GM19467 (cell line): ENCODE measurements around the gene BNIP2.
"Not testable (repeated sequence)": the region's sequence is repeated elsewhere in the genome, so short reads cannot be mapped to it uniquely, and the experiment has no call there.

Source experiments
- ATAC-seq: cut with Tn5 transposase; IDR thresholded peaks from one replicate; pipeline ENCODE4 v1.9.1; 2021; ENCODE audit warnings: mild to moderate bottlenecking, moderate library complexity; ENCODE audit not compliant: unreplicated experiment

BNIP2 gene

DNA sequence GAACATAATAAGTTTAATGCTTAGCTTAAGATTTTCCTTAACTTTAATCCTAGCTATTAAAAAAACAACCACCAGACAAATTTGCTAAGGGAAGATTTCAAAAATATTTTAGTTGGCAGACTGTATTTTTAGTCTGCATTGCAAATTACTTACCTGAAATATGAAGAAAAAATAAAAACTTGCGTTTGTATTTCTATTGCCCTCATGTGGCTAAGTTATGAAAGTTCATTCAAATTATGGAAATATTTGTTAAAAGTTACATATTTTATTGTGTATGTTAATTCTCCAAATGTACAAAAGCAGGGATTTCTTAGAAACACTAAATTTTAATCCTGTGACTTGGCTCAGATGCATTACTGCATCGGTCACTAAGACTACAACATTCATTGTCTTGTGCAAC lies 46.8 kb downstream of the BNIP2 start:
- no peak for ATAC-seq

- not testable (repeated sequence) for ATAC-seq
Measured at GRCh38 chr15:59637507-59637906, 51.6 kb downstream of the BNIP2 start.

GRCh38 chr15:59636184-59636583 lies 52.9 kb downstream of the BNIP2 start:
- ATAC-seq = no peak

DNA sequence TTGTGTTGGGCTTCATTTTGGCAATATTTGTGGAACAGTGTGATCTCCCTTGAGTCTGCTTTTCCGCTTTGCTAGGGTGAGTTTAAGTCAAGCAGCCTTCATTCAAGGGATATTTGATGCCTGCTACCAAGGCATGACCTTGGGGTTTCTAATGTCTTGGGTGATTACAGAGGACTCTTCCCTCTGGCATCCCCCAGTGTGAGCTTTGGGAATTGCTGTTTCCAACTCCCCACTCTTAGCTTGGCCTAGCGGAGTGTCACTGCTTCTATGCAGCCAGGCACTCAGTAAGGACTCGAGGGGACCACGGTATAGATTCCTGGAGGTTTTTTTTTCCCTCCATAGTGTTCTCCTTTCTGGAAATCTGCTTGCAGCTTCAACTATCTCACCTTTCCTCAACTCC lies 56.4 kb downstream of the BNIP2 start:
- ATAC-seq = no peak

DNA sequence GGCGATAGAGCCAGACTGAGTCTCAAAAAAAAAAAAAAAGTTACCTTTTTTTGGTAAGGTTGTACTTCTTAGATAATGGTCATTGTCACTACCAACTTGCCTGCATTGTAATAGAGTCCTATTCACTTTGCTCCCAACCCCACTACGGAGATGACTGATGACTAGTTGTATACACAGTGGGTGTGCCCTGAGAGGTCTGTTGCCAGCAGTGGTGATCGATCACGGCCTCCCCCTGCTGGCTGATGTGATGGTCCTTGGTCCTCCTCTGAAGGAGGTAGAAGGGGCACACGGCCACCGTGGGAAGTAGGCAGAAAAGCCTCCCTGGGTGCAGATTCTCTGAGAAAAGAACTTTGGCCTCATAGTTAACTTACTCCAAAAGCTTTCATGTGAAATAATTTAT lies 66.8 kb downstream of the BNIP2 start:
- ATAC-seq = no peak

DNA sequence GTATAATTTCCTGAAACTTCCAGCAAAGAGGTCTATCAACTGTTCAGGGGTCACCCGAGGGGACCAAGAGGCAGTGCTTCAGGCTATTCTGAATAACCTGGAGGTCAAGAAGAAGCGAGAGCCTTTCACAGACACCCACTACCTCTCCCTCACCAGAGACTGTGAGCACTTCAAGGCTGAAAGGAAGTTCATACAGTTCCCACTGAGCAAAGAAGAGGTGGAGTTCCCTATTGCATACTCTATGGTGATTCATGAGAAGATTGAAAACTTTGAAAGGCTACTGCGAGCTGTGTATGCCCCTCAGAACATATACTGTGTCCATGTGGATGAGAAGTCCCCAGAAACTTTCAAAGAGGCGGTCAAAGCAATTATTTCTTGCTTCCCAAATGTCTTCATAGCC lies 70.7 kb downstream of the BNIP2 start:
- no peak for ATAC-seq

DNA sequence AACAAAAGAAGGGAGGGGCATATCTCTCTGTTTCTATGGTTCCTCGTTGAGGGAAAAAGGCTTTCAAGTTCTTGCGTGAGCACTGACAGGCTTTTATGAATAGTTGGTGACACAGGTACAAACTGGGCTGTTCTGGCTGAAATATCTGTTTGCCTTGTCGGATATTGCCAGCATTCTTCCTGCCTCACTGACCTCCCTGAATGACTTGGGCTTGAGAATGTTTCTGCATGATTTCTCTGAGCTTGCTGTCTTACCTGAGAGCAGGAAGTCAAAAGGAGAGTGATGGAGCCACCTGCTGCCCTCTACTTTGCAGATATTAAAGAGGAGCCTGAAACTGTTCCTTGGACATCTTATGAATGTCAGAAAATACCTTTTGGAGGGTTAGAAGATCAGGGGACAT lies 72.7 kb downstream of the BNIP2 start:
- no peak for ATAC-seq

GRCh38 chr15:59615661-59616060 lies 73.5 kb downstream of the BNIP2 start:
- ATAC-seq = no peak

DNA sequence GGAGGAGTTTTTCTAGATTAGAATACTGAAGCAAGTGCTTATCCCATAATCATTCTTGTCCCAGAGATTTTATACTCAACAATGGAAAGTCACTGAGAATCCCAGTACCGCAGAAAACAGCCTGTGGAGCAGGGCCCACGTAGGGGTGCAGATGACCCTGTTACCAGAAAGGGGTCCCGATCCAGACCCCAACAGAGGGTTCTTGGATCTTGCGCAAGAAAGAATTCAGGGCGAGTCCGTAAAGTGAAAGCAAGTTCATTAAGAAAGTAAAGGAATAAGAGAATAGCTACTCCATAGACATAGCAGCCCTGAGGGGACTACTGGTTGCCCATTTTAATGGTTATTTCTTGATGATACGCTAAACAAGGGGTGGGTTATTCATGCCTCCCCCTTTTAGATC lies 75.0 kb downstream of the BNIP2 start:
- ATAC-seq = no peak

- no peak for ATAC-seq
Measured at GRCh38 chr15:59611276-59612260, 77.6 kb downstream of the BNIP2 start, which contains the start of gene GCNT3. Gene GCNT3, plus strand, starts transcription at chr15:59611783. Its CDS starts 6,456 bp downstream, at chr15:59618239.

- ATAC-seq = no peak
Measured at GRCh38 chr15:59609730-59610712, 79.1 kb downstream of the BNIP2 start.
